NCI-H345 treated with DMSO at 0.1 percent for 48 hours (cell line): ENCODE results near the gene KLHL1.

Experiments used
- DNase-seq: peaks from one replicate; lab custom pipeline; 2025; ENCODE audit not compliant: unreplicated experiment; lab: John Stamatoyannopoulos, UW

KLHL1 gene

DNA sequence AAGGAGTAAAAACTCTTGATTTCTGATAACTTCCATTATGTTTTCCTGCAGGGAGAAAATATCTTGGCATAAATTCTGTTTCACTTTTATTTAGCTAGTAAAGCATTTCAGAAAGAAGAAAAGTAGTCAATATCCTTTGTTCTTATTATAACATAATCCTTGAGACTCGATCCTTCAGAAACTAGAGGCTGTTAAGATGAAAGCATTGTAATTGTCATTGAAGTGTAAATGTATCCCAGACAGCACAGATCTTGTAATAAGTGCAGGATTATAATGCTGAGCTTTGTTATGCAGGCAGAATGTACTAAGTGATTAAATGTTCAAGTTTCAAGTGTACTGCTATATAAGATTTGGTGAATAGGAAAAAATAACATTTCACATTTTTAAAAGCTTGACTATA, 225.8 kb downstream of the KLHL1 start:
- no peak for DNase-seq

- DNase-seq = no peak
Observed at GRCh38 chr13:69879936-69880335, 228.3 kb downstream of the KLHL1 start.

GRCh38 chr13:69872321-69873047, 235.8 kb downstream of the KLHL1 start:
- DNase-seq = no peak

- no peak for DNase-seq
Observed at GRCh38 chr13:69866555-69866954, 241.7 kb downstream of the KLHL1 start.

DNA sequence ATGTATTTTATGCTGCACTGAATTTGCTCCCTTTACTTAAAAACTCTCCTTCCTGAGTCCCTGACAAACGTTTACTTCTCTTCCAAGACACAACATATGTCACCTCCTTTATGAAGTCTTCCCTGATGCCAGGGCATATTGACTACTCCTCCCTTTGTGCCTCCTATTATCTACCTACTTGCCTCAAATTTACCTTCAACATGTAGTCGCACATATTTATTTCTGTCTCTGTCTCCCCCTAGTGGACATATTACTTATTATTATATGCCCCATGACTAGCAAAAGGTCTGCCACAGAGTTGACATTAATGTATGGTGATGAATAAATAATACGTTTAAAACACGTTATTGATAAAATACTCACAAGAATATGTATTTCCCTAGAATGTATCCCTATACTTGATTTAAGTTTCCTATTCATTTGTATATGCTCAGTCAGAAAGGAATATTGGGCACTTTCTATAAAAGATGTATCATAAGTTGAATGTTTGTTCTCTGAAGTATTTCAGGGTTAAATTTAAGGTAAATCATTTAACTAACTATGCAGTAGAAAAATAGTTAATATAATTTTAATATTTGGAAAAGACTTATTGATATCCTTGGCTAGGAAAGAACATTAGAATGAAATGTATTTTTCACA, 250.9 kb downstream of the KLHL1 start:
- DNase-seq = peak; percentile 48

- no peak for DNase-seq
Observed at GRCh38 chr13:69856331-69856730, 251.9 kb downstream of the KLHL1 start.

- DNase-seq = no peak
Observed at GRCh38 chr13:69828527-69828926, 279.7 kb downstream of the KLHL1 start.

GRCh38 chr13:69820180-69820579, 288.1 kb downstream of the KLHL1 start:
- DNase-seq = no peak

DNA sequence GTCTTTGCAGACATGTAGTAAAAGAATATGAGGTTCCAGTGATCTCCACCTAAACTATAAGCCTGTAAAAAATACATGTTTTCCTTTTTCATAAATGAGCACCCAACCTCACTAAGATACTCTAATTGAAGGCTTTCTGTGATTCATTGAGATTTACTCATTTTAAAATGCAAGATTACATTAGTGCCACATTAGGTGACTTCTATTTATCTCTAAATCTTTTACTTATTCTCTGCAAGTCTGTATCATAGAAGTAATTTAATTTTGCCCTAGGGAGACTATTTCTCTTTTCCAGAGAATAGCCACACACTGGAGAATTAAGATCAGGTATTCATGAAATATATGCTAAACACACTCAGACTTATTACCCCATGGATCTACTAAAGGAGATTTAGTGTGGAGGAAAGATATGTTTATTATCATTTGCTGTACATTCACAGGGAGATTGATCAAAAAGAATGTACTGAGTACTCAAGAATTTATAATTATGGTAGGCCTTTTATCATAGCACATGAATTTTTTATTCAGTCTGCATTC, 290.9 kb downstream of the KLHL1 start:
- DNase-seq = no peak

DNA sequence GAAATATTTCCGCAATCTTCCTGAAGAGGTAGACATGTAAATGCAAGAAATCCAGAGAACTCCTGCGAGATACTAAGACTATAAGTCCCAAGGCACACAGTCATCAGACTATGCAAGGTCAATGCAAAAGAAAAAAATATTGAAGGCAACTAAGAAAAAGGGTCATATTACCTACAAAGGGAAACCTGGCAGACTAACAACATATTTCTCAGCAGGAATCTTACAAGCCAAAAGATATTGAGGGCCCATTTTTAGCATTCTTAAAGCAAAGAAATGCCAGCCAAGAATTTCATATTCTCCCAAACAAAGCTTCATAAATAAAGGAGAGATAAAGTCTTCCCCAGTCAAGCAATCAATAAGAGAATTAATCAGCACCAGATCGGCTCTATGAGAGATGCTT, 299.1 kb downstream of the KLHL1 start:
- no peak for DNase-seq

DNA sequence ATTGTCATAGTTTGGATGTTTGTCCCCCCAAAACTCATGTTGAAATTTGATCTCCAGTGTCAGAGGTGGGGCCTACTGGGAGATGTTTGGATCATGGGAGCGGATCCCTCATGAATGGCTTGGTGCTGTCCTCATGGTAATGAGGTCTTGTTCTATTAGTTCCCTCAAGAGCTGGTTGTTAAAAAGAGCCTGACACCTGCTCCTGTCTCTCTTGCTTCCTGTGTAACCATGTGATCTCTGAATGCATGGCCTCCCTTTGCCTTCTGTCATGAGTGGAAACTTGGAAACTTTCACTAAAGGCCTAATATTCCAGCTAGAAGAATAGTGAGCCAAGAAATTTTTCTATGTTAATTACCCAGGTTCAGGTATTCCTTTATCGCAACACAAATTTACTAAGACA, 312.0 kb downstream of the KLHL1 start:
- no peak for DNase-seq

DNA sequence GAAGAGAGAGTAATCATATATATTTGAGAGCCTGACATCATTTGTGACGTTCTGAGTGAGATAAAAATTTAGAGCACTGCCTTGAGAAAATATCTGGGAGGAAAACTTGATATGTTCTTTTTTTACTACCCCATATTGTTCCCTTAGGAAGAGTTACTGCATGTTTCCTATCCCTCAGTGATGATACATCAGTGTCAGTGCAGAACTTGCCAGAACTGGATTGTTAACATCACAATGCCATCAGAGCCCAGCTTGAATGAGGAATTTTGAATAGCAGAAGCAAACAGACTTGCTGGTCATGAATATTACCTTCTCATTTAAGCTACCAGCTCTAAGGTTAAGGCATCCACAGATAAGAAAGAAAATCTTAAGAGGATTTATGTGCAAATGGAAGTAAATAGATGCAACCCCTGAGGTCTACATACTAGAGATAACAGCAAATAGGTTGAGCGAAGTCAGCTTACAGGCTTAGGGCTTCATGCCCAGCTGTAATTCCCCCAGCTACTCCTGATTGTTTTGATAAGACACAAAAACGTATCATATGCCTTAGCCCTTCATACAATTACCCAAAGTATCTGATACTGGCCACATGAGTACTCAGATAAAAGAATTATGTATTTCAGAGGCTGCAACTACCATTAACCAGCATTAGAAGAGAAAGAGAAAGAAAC, 314.3 kb downstream of the KLHL1 start:
- no peak for DNase-seq

DNA sequence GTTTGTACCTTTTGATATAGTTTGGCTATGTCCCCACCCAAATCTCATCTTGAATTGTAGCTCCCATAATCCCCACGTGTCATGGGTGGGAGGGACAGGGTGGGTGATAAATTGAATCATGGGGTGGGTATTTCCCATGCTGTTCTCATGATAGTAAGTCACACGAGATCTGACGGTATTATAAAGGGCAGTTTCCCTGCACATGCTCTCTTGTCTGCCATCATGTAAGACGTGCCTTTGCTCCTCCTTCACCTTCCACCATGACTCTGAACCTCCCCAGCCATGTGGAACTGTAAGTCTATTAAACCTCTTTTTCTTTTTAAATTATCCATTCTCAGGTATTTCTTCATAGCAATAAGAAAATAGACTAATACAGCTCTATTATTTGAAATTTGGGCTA, 331.3 kb downstream of the KLHL1 start:
- DNase-seq = no peak

- DNase-seq = no peak
Observed at GRCh38 chr13:69769608-69770007, 338.6 kb downstream of the KLHL1 start.

GRCh38 chr13:69761581-69761980, 346.7 kb downstream of the KLHL1 start:
- DNase-seq = no peak

- DNase-seq = no peak
Observed at GRCh38 chr13:69755101-69755500, 353.2 kb downstream of the KLHL1 start.

GRCh38 chr13:69751259-69751658, 357.0 kb downstream of the KLHL1 start:
- no peak for DNase-seq

GRCh38 chr13:69737129-69737935, 370.9 kb downstream of the KLHL1 start:
- DNase-seq = no peak

DNA sequence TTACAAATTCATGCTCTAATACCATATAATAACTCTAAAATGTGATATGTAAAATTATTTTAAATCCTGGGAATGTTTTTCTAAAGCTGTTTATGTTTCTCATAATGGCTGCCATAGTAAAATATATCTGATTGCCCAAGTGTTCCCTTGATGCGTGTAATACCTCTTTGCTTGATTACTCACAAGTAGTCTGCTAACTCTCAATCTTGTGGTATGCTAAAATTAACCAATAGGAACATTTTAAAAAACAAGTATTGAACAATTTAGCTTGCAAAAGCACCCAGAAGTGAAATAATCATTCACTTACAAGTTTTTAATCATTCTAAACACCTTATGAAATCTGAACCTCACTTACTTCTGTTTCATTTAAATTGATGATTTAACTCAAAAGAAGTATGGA, 386.6 kb downstream of the KLHL1 start:
- DNase-seq = no peak

DNA sequence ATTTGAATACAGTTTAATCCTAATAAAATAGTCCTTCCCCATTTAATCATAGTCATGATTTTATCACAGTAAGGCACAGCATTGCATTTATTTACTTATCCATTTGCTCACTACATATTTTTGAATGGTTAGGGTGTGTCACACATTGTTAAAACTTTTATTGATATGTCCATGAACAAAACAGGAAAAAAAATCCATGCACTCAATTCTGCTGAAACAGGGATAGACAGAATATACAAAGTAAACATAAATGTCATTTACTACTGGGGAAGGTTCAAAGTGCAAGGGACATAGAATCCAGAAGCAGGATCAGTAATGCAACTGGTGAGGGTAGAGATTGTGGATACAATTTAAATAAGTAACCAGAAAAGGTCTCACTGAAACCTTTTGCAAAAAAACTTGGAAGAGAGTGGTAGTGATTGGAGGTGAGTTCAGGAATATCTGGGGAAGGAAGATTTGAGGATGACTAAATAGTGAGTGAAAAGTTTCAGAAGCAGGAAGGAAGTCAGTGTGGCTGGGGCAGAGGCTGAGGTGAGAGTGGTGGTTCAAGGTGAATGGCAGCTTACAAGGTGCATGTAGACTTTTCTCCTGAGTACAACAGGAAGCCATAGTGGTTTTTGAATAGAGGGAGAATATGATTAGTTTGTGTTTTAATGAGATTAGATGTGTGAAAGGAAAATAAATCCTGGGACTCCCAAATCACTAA, 387.8 kb downstream of the KLHL1 start:
- no peak for DNase-seq

DNA sequence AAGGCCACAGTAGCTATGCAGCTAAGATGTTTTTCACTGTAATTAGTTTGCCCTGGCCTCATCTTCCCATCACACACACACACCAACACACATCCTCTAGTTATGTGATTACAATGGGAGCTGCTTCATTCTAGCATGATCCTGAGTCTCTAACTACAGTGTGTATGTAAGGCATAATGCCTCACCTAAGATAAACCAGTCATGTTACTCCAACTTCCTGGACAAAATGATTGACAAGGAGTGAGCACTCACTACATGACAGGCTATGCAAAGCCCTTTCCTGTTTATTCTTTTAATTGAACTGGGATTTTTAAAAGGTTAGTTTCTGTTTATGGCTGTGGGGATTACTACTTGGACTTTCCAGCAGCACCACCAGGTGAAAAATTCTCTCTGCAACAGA, 401.4 kb downstream of the KLHL1 start:
- no peak for DNase-seq
